Jurkat, Clone E6-1 (cell line): ENCODE results near the gene EVA1C.
"Not testable (repeated sequence)": the region's sequence is repeated elsewhere in the genome, so short reads cannot be mapped to it uniquely, and the experiment has no call there.

Experiments used
- DNase-seq: peaks from one replicate; pipeline ENCODE4 v3.0.0-alpha.2; 2011; ENCODE audit warnings: low read depth, low spot score
- H3K4me3 ChIP-seq: 2 replicates; pipeline ENCODE4 v1.5.1; 2011; ENCODE audit warnings: mild to moderate bottlenecking, low read length, control low read depth, moderate library complexity

EVA1C gene

DNA sequence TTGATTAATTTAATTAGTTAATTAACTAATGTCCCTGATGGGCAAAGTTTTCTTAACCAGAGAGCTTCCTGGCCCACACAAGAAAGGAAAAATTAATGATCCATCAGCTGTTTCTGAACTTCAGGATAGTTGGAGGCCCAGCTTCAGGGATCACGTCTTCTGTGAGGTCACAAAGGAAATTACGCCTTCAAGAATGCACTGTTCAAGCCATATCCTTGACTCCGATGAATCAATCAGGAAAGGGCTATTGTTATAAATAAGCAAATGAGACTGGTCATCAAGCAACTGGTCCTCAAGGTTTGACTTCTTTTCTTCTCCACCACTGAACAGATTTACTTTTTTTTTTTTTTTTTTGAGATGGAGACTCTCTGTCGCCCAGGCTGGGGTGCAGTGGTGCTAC lies 132.2 kb downstream of the EVA1C start:
- no peak overlapping the region for H3K4me3 ChIP-seq

DNA sequence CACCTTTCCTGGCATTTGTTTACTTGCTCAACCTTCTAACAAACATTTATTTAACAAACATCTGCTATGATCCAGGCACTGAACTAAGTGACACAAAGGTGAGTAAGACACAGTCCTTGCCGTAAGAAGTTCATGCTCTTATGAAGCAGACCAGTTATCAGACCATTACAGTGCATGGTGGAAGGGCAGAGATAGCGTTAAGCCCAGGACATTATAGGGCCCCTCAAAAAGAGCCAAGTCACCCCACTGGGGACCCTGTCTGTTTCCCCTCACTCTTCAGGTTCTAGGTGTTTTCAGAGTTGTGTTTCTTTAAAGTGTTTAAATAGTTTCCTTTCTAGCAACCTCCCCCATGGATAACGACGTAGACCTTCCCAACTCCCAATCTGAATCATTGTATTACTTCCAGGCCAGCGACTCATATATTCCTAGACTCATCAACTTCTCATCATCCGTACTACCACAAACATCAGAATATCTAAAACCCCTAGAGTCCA lies 133.5 kb downstream of the EVA1C start:
- DNase-seq = no peak
- H3K4me3 ChIP-seq = no peak overlapping the region

More for the DNA sequence above, 132.2 kb downstream of the EVA1C start:
- DNase-seq = no peak

DNA sequence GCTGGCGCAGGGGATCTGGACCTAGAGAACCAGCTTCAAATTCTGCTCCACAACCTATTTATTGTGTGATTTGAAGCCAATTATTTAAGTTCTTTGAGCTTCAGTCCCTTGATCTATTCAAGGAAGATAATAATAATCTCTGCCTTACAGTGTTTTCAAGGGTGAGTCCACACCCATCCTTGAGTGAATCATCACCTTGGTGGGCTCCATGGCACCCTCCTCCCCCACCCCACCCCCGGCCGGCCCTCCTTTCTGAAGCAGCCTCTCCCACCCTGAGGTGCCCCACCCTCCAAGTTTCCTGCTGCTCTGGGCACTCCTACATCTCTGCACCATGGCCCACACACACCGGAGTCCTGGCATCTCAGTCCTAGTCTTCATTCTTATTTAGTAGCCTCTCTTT lies 134.5 kb downstream of the EVA1C start:
- DNase-seq = no peak
- H3K4me3 ChIP-seq = no peak overlapping the region

DNA sequence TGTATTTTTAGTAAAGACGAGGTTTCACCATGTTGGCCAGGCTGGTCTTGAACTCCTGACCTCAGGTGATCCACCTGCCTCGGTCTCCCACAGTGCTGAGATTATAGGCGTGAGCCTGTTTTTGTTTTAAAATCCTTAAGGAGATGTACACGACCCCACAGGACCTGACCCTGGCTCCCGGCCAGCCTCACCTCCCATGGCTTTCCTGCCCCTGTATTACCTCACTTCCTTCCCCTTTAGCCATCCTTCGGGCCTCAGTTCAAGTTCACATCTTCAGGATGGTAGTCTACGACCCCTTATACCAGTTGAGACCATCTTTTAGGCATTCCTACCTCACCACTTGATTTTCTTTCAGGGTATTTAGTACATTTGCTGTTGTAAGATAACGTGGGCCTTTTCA lies 136.5 kb downstream of the EVA1C start:
- no peak for DNase-seq
- H3K4me3 ChIP-seq = no peak overlapping the region

DNA sequence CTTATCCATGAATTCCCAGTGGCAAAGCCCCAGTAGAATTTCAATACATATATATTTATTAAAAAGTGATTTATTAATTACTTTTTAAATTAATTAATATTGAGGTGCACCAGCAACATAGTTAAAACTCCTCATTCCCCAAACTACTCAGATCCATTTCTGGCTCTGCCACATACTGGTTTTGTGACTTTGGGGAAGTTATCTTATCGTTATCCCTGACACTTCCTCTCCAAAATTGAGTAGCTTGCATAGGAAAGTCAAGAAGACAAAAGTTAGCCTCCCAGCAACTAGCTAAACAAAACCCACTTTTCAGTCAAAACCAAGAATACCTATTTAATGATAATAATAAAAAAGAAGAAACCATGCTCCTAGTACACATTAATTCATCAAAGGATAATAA lies 136.9 kb downstream of the EVA1C start:
- H3K4me3 ChIP-seq = no peak overlapping the region
- no peak for DNase-seq

DNA sequence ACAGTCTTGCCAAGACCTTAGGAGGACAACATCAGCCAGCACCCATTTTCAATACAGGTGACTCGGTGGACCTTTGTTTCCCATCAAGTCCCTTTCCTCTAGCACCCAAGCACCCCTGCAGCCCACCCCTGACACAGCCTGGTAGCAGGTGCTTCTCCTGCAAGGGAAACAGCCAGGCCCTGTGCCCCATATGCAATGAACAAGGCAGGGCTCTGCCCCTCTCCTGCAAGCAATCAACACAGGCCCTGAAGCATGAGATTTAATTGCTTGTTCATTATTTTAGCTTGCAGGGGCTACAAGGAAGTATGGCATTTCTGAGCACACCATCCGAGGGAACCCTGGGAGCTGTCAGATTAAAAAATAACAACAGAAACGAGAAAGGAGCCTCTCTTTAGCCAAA lies 137.4 kb downstream of the EVA1C start:
- no peak overlapping the region for H3K4me3 ChIP-seq
- no peak for DNase-seq

DNA sequence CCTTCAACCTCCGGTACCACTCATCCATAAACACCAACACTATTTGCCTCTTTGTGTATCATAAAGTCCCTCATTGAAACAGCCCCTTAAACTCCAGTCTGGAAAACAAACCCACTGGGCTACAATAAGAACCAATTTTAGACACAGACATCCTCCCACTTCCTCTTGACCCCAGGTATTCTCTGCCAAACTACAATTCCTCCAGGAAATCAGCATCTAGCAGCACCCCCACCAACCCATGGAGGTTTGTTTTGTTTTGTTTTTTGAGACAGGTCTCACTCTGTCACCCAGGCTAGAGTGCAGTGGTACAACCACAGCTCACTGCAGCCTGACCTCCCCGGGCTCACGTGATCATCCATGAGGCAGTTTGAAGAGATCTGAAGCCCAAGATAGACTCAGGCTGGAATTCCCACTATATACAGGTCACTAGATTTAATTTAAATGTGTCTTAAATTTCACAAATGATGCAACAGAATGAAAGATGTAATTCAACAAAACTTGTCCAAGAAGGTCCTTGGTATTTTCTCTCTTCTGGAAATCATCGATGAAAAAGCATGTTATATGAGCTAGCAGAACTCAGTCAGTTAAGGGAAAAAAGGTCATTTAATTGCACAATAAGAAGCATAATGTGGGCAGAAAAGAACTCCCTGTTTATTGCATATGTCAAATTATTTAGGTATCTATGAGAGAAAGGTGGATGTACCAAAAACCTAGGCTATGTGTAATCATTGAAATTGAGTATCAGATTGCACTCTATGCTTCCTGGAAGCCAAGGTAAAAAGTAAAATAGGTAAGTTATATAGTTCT lies 142.5 kb downstream of the EVA1C start:
- DNase-seq = no peak
- H3K4me3 ChIP-seq = no peak overlapping the region

DNA sequence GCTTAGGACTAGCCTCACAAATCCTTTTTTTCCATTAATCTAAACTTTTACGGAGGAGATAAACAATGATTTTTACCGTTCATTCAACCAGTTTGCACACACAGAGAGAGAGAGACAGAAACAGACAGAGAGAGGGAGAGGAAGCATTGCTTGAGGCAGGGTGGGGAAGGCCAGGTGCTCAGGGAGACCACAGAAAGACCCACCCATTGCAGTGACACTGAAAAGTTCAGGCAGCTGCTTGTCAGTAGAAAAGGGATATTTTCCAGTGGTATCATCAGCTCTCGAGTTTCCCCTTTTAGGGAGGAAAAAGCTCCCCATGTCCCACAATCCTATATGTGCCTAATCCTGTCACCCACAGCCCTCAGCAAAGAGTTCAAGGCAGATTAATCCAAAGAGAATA lies 145.6 kb downstream of the EVA1C start:
- DNase-seq = no peak
- no peak overlapping the region for H3K4me3 ChIP-seq

DNA sequence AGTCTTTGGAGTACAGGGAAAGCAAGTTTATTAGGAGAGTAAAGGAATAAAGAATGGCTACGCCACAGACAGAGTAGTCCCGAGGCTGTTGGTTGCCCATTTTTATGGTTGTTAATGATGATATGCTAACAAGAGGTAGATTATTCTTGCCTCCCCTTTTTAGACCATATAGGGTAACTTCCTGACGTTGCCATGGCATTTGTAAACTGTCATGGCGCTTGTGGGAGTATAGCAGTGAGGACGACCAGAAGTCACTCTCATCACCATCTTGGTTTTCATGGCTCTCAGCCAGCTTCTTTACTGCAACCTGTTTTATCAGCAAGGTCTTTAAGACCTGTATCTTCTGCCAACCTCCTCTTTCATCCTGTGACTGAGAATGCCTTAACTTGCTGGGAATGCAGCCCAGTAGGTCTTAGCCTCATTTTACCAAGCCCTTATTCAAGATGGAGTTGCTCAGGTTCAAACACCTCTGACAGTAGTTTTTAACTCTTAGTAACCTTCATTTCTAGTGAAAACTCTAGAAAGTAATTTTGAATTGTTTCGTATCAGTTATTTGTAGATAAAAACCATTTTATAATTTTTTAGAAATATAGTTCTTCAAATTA lies 146.6 kb downstream of the EVA1C start:
- no peak for DNase-seq
- H3K4me3 ChIP-seq = no peak overlapping the region

DNA sequence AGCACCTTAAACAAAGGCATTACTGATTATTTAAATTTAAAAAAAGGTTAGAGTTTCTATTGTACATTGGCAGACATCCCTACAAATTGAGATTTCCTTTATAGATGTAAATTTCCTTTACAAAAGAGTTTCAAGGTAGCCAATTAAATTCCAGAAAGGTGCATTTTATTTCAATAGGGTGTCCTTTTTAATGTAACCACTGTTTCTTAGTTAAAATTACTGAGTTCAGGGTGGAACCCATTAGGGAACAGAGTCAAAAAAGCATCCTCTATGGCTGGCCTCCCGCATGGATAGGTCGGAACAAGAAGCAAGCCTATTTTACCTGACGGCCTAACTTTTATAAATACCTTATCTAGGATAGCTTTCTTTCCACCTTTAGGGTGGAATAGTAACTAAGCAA lies 148.4 kb downstream of the EVA1C start:
- no peak for DNase-seq
- H3K4me3 ChIP-seq = no peak overlapping the region

DNA sequence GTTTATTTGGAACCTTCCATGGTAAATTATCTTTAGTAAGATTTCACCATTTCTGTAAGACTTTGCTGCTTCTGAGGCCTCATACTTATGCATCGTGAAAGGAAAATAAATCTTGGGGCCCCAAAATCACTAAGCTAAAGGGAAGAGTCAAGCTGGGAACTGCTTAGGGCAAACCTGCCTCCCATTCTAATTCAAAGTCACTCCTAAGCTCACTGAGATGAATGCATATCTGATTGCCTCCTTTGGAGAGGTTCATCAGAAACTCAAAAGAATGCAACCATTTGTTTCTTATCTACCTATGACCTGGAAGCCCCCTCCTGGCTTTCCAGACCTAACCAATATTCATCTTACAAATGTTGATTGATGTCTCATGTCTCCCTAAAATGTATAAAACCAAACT lies 149.0 kb downstream of the EVA1C start:
- not testable (repeated sequence) for DNase-seq, H3K4me3 ChIP-seq

DNA sequence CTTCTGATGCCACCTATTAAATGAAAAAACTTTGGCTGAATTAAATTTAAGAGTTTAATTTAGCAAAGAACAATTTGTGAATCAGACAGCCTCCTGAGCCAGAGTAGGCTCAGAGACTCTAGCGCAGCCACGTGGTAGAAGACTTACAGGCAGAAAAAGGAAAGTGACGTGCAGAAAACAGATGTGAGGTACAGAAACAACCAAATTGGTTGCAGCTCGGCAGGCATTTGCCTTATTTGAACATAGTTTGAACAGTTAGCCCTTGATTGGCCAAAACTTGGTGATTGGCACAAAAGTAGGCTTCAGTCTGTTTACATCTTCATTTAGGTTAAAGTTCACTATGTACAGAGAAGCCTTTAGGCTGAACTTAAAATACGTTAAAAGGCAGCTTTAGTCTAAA lies 149.9 kb downstream of the EVA1C start:
- no peak overlapping the region for H3K4me3 ChIP-seq
- DNase-seq = no peak

DNA sequence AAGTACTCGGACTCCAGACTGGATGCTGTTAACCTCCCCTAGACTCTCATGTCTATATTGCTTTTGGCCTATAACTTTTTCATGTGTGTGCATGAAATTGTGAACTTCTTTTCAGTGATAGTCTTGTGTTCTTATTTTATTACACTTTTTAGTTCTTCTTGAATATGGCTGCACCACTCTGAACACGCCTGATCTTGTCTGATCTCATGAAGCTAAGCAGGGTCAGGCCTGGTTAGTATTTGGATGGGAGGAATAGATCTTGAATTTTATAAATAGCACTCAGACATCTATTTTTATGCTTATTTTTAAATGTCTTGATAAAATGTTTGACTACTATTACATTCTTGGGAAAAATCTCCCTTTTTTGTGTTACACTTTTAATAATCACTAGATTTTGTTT lies 150.4 kb downstream of the EVA1C start:
- H3K4me3 ChIP-seq = no peak overlapping the region
- no peak for DNase-seq
